HepG2 (cell line): ENCODE measurements around the gene ARVCF. TPM values are rescaled to one million over a fixed set of nuclear protein-coding genes. Genes with fewer than 3 reads are reported as not detected.

Experiments used
- BORCS8-MEF2B ChIP-seq: sonication (generic); formaldehyde crosslinking; IDR thresholded peaks from 2 replicates; pipeline ENCODE4 v1.8.0; 2022; ENCODE audit warnings: mild to moderate bottlenecking, missing genetic modification reagents
- CTCF ChIP-seq: sonication (generic); formaldehyde crosslinking; IDR thresholded peaks from 2 replicates; pipeline ENCODE4 v1.5.0; 2020; ENCODE audit warnings: mild to moderate bottlenecking, missing genetic modification reagents, moderate library complexity
- KDM5A ChIP-seq: fragments of 200-600 bp; sonication (generic); IDR thresholded peaks from 2 replicates; pipeline ENCODE4 v1.7.0; 2018; ENCODE audit warnings: antibody characterized with exemption, mild to moderate bottlenecking, low read length, borderline replicate concordance
- MBD4 ChIP-seq: IDR thresholded peaks from 2 replicates; pipeline ENCODE4 v1.6.1; 2012; ENCODE audit warnings: low read length, inconsistent platforms, borderline replicate concordance
- POLR2A ChIP-seq, 2 experiments: IDR thresholded peaks; 2 replicates each; pipeline ENCODE4 v1.6.1; 2011; ENCODE audit warnings: low read depth in 2 of 2, low read length in 2 of 2, mild to moderate bottlenecking in 1 of 2, moderate library complexity in 1 of 2; ENCODE audit not compliant: insufficient read depth in 1 of 2
- TAF1 ChIP-seq: sonication (generic); formaldehyde crosslinking; IDR thresholded peaks from 2 replicates; pipeline ENCODE4 v1.4.0; 2020; ENCODE audit warnings: missing genetic modification reagents
- UBTF ChIP-seq: sonication (generic); formaldehyde crosslinking; IDR thresholded peaks from 2 replicates; pipeline ENCODE4 v1.4.0; 2020; ENCODE audit warnings: mild to moderate bottlenecking, missing genetic modification reagents
- YY1 ChIP-seq: IDR thresholded peaks from 2 replicates; pipeline ENCODE4 v1.6.1; 2011; ENCODE audit warnings: low read length, low read depth, moderate library complexity, mild to moderate bottlenecking; ENCODE audit not compliant: insufficient read depth, insufficient replicate concordance
- ZNF253 ChIP-seq: sonication (generic); formaldehyde crosslinking; IDR thresholded peaks from 2 replicates; pipeline ENCODE4 v1.8.0; 2022; ENCODE audit warnings: mild to moderate bottlenecking, missing genetic modification reagents, borderline replicate concordance
- ZNF317 ChIP-seq: sonication (generic); formaldehyde crosslinking; IDR thresholded peaks from 2 replicates; pipeline ENCODE4 v1.5.0; 2020; ENCODE audit warnings: mild to moderate bottlenecking, missing genetic modification reagents
- ZNF513 ChIP-seq: sonication (generic); formaldehyde crosslinking; conservative IDR thresholded peaks from 2 replicates; pipeline ENCODE4 v1.5.0; 2020; ENCODE audit warnings: missing genetic modification reagents
- ZNF772 ChIP-seq: sonication (generic); formaldehyde crosslinking; IDR thresholded peaks from 2 replicates; pipeline ENCODE4 v1.5.0; 2020; ENCODE audit warnings: mild to moderate bottlenecking, missing genetic modification reagents
- polyA plus RNA-seq, 8 experiments: library from polyadenylated mRNA; depleted of rRNA in 3 of 8; stranded (reverse) in 7 of 8; unstranded in 1 of 8; fragments of >200 nt; fragmentation: Illumina TruSeq in 4 of 8; extraction: Trizol in 4 of 8; gene quantifications; 2 replicates each; pipeline versions ENCODE4 v1.2.1 to v1.2.3, GENCODE V29; 2011 to 2016; ENCODE audit warnings: low read depth in 4 of 8, missing spikeins in 1 of 8, mixed read lengths in 1 of 8; ENCODE audit not compliant: insufficient read depth in 1 of 8
- total RNA-seq, 5 experiments: library from RNA; depleted of rRNA; stranded (reverse); fragments of >200 nt; fragmentation: Illumina TruSeq; extraction: Trizol; gene quantifications; 2 replicates each; pipeline ENCODE4 v1.2.3, GENCODE V29; 2016; ENCODE audit warnings: low read depth in 1 of 5

Gene ARVCF
- total and polyA plus RNA-seq, 2 of the 13 experiments (the other 11 are each of a cell fraction or from before 2014, with no cell fraction given) = 16.4 to 17.7 TPM

GRCh38 chr22:19940536-19941364, 75.9 kb downstream of the ARVCF start (continued):
- no peak for TF ChIP-seq ZNF513
- TF ChIP-seq ZNF317 (CRISPR knock-in tag) = 0 out of 2 replicates have a peak, but pooled peaks have one; percentile 20
- TF ChIP-seq ZNF253 (CRISPR knock-in tag) = 0 out of 2 replicates have a peak, but pooled peaks have one; percentile 65
- TF ChIP-seq YY1 = peak; percentile 14
- 0 out of 2 replicates have a peak, but pooled peaks have one; percentile 46 for TF ChIP-seq TAF1 (CRISPR knock-in tag)
- TF ChIP-seq POLR2A (IDR thresholded peaks at IDR 0.05; ENCODE audit: insufficient read depth in 1 of 2, low read depth in 2 of 2, low read length in 2 of 2) = 0 out of 4 replicates have a peak, but pooled peaks have one; percentile 16 to 17
- TF ChIP-seq UBTF = 0 out of 2 replicates have a peak, but pooled peaks have one; percentile 8
- no peak for TF ChIP-seq MBD4
- TF ChIP-seq CTCF (CRISPR knock-in tag) = 0 out of 2 replicates have a peak, but pooled peaks have one; percentile 11
- 0 out of 2 replicates have a peak, but pooled peaks have one; percentile 7 for TF ChIP-seq ZNF772 (CRISPR knock-in tag)
- TF ChIP-seq KDM5A = no peak
- TF ChIP-seq BORCS8-MEF2B (CRISPR knock-in tag) = 0 out of 2 replicates have a peak, but pooled peaks have one; percentile 7
